NCI-H748 (cell line): ENCODE data around the gene PCSK4.

Experiments used
- DNase-seq: peaks from one replicate; lab custom pipeline; 2025; ENCODE audit not compliant: unreplicated experiment; lab: John Stamatoyannopoulos, UW

Gene PCSK4

GRCh38 chr19:1472231-1473084 lies 17.7 kb downstream of the PCSK4 start:
- DNase-seq, result peak; percentile 46

- DNase-seq, result peak; percentile 30
Observed at GRCh38 chr19:1471515-1472160, 18.5 kb downstream of the PCSK4 start.

GRCh38 chr19:1471010-1471514 lies 19.1 kb downstream of the PCSK4 start:
- DNase-seq, result peak; percentile 75

GRCh38 chr19:1470305-1471009 lies 19.7 kb downstream of the PCSK4 start:
- peak; percentile 87 for DNase-seq

- no peak for DNase-seq
Observed at GRCh38 chr19:1470055-1470304, 20.2 kb downstream of the PCSK4 start.

GRCh38 chr19:1469255-1470054 lies 20.7 kb downstream of the PCSK4 start:
- peak; percentile 28 for DNase-seq

GRCh38 chr19:1468821-1469254 lies 21.3 kb downstream of the PCSK4 start:
- DNase-seq, result no peak

GRCh38 chr19:1468274-1468820 lies 21.8 kb downstream of the PCSK4 start:
- no peak for DNase-seq

- no peak for DNase-seq
Observed at GRCh38 chr19:1467490-1468273, 22.5 kb downstream of the PCSK4 start.

GRCh38 chr19:1467215-1467489 lies 23.0 kb downstream of the PCSK4 start:
- no peak for DNase-seq

GRCh38 chr19:1466461-1467214 lies 23.5 kb downstream of the PCSK4 start:
- no peak for DNase-seq

- DNase-seq, result no peak
Observed at GRCh38 chr19:1466018-1466460, 24.1 kb downstream of the PCSK4 start.

GRCh38 chr19:1465191-1466016 lies 24.7 kb downstream of the PCSK4 start:
- no peak for DNase-seq

GRCh38 chr19:1461862-1462261 lies 28.3 kb downstream of the PCSK4 start:
- no peak for DNase-seq

GRCh38 chr19:1460033-1460995 lies 29.8 kb downstream of the PCSK4 start:
- DNase-seq, result no peak

- DNase-seq, result no peak
Observed at GRCh38 chr19:1459479-1459878, 30.7 kb downstream of the PCSK4 start.

GRCh38 chr19:1457892-1458291 lies 32.3 kb downstream of the PCSK4 start:
- DNase-seq, result no peak
